Esophagus muscularis mucosa (tissue), 4 donors: ENCODE data around the gene ULK2.

Source experiments
- CTCF ChIP-seq, 3 experiments: fragments of 200-600 bp in 2 of 3; fragments of 450-650 bp in 1 of 3; sonication (generic) in 2 of 3; IDR thresholded peaks; one replicate each; pipeline ENCODE4 v1.5.1; 2017 to 2019; ENCODE audit warnings: antibody characterized with exemption in 3 of 3, mild to moderate bottlenecking in 2 of 3, moderate library complexity in 1 of 3
- EP300 ChIP-seq: sonication (generic); formaldehyde crosslinking; IDR thresholded peaks from one replicate; pipeline ENCODE4 v1.6.1; 2017; ENCODE audit warnings: antibody characterized with exemption
- POLR2A ChIP-seq: fragments of 450-650 bp; IDR thresholded peaks from one replicate; pipeline ENCODE4 v1.6.1; 2017; ENCODE audit warnings: antibody characterized with exemption, moderate library complexity, mild to moderate bottlenecking, low read depth
- POLR2AphosphoS5 ChIP-seq, 2 donors: sonication (generic); formaldehyde crosslinking; IDR thresholded peaks; one replicate each; pipeline ENCODE4 v1.6.1; 2017; ENCODE audit warnings: antibody characterized with exemption in 2 of 2

GRCh38 chr17:19736071-19736470, 131.7 kb downstream of the ULK2 start:
- TF ChIP-seq EP300 (no peak), CTCF (IDR thresholded peaks at IDR 0.05) (no peak), POLR2AphosphoS5 (IDR thresholded peaks at IDR 0.05) (no peak), POLR2A (no peak)
